Measurements from ENCODE around the gene EHMT1.
"Not testable (repeated sequence)": the region's sequence is repeated elsewhere in the genome, so short reads cannot be mapped to it uniquely, and the experiment has no call there.

The EHMT1 gene

GRCh38 chr9:137876781-137877386, 258.1 kb downstream of the EHMT1 start:
- no peak for DNase-seq

GRCh38 chr9:137877506-137878122, 258.8 kb downstream of the EHMT1 start, which contains the start of gene CACNA1B:
Gene CACNA1B (plus strand): TSS chr9:137877782. CDS start chr9:137877934, 152 bp downstream.
- peak; percentile 20 for DNase-seq

DNA sequence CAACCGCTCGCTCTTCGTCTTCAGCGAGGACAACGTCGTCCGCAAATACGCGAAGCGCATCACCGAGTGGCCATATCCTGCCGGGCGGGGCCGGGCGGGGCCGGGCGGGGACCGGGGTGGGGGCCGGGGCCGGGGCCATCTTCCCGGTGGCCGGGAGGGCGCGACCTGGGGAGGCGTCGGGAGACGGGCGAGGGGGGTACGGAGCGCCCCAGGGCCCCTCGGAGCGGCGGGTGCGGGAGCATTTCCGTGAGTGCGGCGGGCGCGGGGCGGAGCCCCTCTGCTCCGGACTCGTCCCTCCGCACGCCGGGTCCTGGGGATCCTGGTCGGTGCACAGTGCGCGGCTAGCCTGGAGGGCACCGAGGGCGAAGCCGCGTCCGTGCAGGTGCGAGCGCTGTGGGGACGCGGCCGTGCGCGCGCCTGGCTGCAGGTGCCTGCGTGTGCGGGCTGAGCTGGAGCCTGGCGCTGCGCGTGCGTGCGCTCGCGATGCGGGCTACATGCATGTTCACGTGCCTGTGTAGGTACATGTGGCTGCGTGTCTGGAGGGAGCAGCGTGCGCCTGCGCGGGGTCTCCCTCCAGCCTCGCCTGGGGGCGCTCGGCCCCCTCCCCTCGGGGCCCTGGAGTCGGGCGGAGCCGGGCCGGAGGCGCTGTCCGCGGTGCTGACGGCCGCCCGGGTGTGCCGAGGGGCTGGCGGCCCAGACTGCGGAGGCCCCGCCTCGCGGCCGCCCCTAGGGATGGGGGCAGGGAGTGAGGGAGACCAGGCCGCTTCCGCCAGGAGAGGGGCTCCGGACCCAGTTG, 259.5 kb downstream of the EHMT1 start:
- peak; percentile 3 for DNase-seq

DNA sequence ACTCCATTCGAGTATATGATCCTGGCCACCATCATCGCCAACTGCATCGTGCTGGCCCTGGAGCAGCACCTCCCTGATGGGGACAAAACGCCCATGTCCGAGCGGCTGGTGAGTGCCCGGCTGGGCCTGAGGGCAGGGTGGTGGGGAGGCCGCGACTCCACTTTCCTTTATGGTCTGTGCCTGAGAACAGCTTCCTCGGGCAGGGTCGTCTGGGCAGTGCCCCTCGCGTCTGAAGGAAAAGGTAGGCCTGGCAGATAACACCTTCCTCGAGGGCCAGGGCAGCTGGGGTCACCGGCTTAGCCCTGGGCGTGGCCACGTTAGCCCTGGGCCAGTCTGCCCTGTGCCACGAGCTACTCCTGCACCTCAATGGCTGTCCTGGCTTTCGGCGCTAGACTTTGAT, 260.2 kb downstream of the EHMT1 start:
- DNase-seq = no peak

DNA sequence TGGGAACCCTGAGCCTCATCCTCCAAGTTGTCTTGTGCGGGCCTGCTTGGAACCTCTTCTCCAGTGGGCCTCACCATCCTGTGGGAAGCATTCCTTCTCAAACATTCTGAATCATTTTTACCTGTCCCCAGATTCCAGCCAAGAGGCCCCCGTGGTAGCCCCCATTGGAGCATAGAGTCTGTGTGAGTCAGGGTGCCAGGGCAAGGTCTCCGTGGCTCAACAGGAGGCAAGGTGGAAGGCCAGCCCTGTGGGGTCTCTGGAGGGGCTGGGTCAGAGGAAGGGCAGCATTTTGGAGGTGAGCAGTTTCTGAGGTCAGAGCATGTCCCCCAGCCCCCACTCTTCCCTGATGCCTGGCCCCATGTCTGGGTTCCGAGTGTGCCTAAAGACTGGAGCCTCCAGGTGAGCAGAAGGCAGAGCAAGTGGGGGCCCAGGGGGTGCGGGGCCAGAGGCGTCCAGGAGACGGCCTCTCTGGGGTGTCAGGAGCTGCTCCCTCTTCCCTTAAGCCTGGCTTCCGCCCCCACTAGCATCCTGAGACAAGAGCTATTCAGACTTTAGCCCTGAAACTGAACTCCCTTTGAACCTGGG, 260.9 kb downstream of the EHMT1 start:
- DNase-seq = no peak

GRCh38 chr9:137880160-137880975, 261.6 kb downstream of the EHMT1 start:
- no peak for DNase-seq

DNA sequence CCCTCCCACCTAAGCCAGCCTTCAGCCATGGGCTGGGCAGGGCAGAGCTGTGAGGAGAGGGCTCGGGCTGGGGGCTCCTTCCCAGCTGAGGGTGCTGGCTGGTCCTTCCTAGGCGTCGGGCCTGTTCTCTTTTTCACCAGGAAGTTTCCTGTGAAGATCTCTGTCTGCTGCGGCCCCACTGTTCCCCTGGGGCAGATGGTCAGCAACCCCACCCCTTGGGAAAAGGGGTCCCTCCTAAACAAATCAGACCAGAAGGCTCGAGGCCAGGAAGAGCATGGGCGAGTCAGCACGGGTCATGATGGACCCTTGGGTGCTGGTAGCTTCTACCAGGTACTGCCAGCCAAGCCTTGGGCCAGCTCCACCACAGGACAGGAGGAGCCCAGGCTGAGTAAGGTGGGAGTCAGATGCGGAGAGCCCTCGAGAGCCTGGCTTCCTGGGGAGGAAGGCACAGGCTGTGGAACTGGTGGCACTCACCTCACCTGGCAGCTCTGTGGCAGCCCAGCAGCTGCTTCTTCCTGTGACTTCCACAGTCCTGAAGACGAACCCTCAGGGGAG, 262.2 kb downstream of the EHMT1 start:
- DNase-seq = no peak

GRCh38 chr9:137881591-137882505, 263.0 kb downstream of the EHMT1 start:
- DNase-seq = no peak

- DNase-seq = no peak
These were observed 263.7 kb downstream of the EHMT1 start for GRCh38 chr9:137882506-137882821.

DNA sequence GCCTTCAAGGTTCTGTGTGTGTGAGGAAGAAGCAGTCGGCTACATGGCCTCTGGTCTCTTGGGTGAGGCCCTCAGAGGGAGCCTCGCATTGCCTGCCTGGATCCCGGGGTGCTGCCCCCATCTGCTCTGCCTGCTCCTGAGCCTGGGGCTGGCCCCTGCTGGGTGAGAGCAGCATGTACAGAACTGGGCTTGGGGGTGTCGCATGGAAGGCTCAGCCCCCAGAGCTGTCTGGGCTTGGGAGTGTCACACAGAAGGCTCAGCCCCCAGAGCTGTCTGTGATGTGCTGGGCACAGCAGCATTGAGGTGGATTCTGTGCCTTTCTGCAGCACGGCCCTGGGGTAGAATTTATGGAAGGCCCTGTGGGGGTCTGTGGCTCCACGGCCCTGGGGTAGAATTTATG, 265.2 kb downstream of the EHMT1 start:
- DNase-seq = not testable (repeated sequence)

DNA sequence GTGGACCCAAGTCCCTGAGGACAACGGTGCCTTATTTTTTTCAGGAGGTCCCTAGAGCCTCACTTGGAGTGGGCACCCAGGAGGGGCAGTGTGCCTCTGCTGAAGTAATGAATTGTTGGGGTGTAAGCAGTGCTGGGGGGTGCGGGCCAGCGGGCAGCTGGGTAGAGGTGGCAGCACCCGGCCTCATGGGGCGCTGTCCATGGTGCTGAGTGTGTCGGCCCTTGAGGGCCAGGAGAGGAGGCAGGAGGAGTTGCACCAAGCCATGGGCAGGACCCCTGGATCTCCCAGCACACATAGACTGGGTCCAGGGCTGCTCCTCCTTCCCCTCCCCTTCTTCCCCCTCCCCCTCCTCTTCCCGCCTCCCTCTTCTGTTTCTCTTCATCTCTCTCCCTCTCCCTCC, 265.7 kb downstream of the EHMT1 start:
- DNase-seq = not testable (repeated sequence)

GRCh38 chr9:137885121-137885520, 266.3 kb downstream of the EHMT1 start:
- DNase-seq = not testable (repeated sequence)

Measured in NCI-H510A treated with DMSO at 0.1 percent for 48 hours (cell line).